WTC11 (cell line): ENCODE results near the gene DNPH1. TPM values are rescaled to one million over a fixed set of nuclear protein-coding genes. Genes with fewer than 3 reads are reported as not detected.

Experiments used
- ATAC-seq: fragments of 200-7000 bp; cut with Tn5 transposase; 2 replicates; pipeline ENCODE4 v1.10.0; 2021; ENCODE audit warnings: mild to moderate bottlenecking, moderate library complexity
- CTCF ChIA-PET: fragments of 300-600 bp; sonication (Branson Sonifier 250); formaldehyde crosslinking; loops from one replicate; lab custom pipeline; 2021; ENCODE audit warnings: antibody characterized with exemption; lab: Charles Lee
- POLR2A ChIA-PET: fragments of 350-600 bp; sonication (Branson Sonifier 250); formaldehyde crosslinking; loops from one replicate; lab custom pipeline; 2021; ENCODE audit warnings: antibody characterized with exemption; lab: Charles Lee
- DNase-seq: peaks from one replicate; pipeline ENCODE4 v3.0.0; 2021; ENCODE audit warnings: low spot score
- H3K27ac Mint-ChIP-seq: 2 replicates; pipeline ENCODE4 v1.8.0; 2021; ENCODE audit warnings: mixed read lengths
- H3K27me3 Mint-ChIP-seq: 2 replicates; pipeline ENCODE4 v1.8.0; 2021; ENCODE audit warnings: low read depth, mild to moderate bottlenecking, moderate library complexity, mixed read lengths
- H3K36me3 Mint-ChIP-seq: 2 replicates; pipeline ENCODE4 v1.8.0; 2021; ENCODE audit warnings: mixed read lengths
- H3K4me1 Mint-ChIP-seq: 2 replicates; pipeline ENCODE4 v1.8.0; 2022; ENCODE audit warnings: mixed read lengths
- H3K4me3 Mint-ChIP-seq: 2 replicates; pipeline ENCODE4 v1.8.0; 2021; ENCODE audit warnings: mild to moderate bottlenecking, moderate library complexity, mixed read lengths
- H3K9me3 Mint-ChIP-seq: 2 replicates; pipeline ENCODE4 v1.8.0; 2021; ENCODE audit warnings: mixed read lengths
- ATF1 ChIP-seq: sonication (generic); formaldehyde crosslinking; IDR thresholded peaks from 2 replicates; pipeline ENCODE4 v1.8.1; 2023; ENCODE audit warnings: mild to moderate bottlenecking, moderate library complexity, missing genetic modification reagents
- IRF2 ChIP-seq: sonication (generic); formaldehyde crosslinking; IDR thresholded peaks from 2 replicates; pipeline ENCODE4 v1.8.0; 2022; ENCODE audit warnings: low read depth, missing genetic modification reagents, borderline replicate concordance
- MXD4 ChIP-seq: fragments of 250-450 bp; sonication (Bioruptor Pico); IDR thresholded peaks from 2 replicates; pipeline ENCODE4 v1.8.0; 2021; ENCODE audit warnings: mild to moderate bottlenecking, moderate library complexity, borderline replicate concordance
- NFYB ChIP-seq: sonication (generic); formaldehyde crosslinking; conservative IDR thresholded peaks from 2 replicates; pipeline ENCODE4 v1.8.0; 2022; ENCODE audit warnings: low read depth, missing genetic modification reagents
- NR2C2 ChIP-seq: sonication (generic); formaldehyde crosslinking; IDR thresholded peaks from 2 replicates; pipeline ENCODE4 v1.8.0; 2022; ENCODE audit warnings: mild to moderate bottlenecking, missing genetic modification reagents
- RELA ChIP-seq: sonication (generic); formaldehyde crosslinking; IDR thresholded peaks from 2 replicates; pipeline ENCODE4 v1.8.1; 2022; ENCODE audit warnings: missing genetic modification reagents, mild to moderate bottlenecking, borderline replicate concordance
- ZNF423 ChIP-seq: fragments of 250-450 bp; sonication (Bioruptor Pico); IDR thresholded peaks from 2 replicates; pipeline ENCODE4 v2.1.2; 2022; ENCODE audit warnings: mild to moderate bottlenecking, moderate library complexity
- total RNA-seq: library from RNA; stranded (reverse); gene quantifications from 3 replicates; pipeline ENCODE4 v1.2.3, GENCODE V29; 2021
- TF ChIP-seq, protein P1 (sequence below): sonication (generic); formaldehyde crosslinking; IDR thresholded peaks from 2 replicates; pipeline ENCODE4 v1.8.0; 2022; ENCODE audit warnings: missing genetic modification reagents
- TF ChIP-seq, protein P2 (sequence below): sonication (generic); formaldehyde crosslinking; IDR thresholded peaks from 2 replicates; pipeline ENCODE4 v1.8.1; 2023; ENCODE audit warnings: mild to moderate bottlenecking, missing genetic modification reagents
- TF ChIP-seq, protein P3 (sequence below): sonication (generic); formaldehyde crosslinking; IDR thresholded peaks from 2 replicates; pipeline ENCODE4 v1.8.1; 2022; ENCODE audit warnings: mild to moderate bottlenecking, missing genetic modification reagents, moderate library complexity, borderline replicate concordance
- TF ChIP-seq, protein P4 (sequence below): sonication (generic); formaldehyde crosslinking; IDR thresholded peaks from 2 replicates; pipeline ENCODE4 v1.8.1; 2023; ENCODE audit warnings: mild to moderate bottlenecking, moderate library complexity, missing genetic modification reagents
- TF ChIP-seq, protein P5 (sequence below): fragments of 250-450 bp; sonication (Bioruptor Pico); conservative IDR thresholded peaks from 2 replicates; pipeline ENCODE4 v1.9.0; 2021; ENCODE audit warnings: mild to moderate bottlenecking

The DNPH1 gene
- total RNA-seq, 1 experiment from 2014 or later, result 48.4 TPM

DNA sequence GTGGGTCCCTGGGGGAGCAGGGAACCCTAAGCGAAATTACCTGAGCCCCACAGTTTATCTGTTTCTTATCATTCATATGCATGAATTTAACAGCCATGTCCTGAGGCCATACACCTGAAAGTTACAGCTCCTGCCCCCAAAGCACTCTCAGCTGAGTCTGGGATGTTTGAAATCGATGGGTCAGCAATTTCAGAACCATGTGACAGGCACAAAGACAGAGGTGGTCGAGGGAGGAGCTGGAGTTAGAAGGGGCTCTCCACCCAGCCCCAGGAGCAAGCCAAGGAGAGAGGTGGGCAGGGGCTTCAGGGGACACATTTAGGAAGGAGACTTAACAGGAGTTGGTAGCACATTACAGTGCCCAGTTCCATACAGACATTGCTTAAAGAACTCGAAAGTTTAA lies 28.9 kb upstream of the DNPH1 start:
- H3K27ac Mint-ChIP-seq, result no peak overlapping the region; the same call in 1 of the 2 replicates
- POLR2A ChIA-PET, result interaction anchor here (0.5 to 1.1 kb wide), 2 partner anchors 158 to 199 kb away, joined by 3 read pairs; partner anchors contain the start of genes KLC4 and MRPL2

More for the DNA sequence above, 28.9 kb upstream of the DNPH1 start:
- CTCF ChIA-PET, result no interaction called here
- Mint-ChIP-seq H3K27me3 (no peaks in the 10 kb centered on the region), H3K4me3 (no peak overlapping the region), H3K36me3 (no peaks in the 10 kb centered on the region), H3K9me3 (no peaks in the 10 kb centered on the region), H3K4me1 (peaks cover 17% of the 10 kb centered on the region)
- no peak for TF ChIP-seq IRF2 (CRISPR knock-in tag)
- TF ChIP-seq, protein P1, sequence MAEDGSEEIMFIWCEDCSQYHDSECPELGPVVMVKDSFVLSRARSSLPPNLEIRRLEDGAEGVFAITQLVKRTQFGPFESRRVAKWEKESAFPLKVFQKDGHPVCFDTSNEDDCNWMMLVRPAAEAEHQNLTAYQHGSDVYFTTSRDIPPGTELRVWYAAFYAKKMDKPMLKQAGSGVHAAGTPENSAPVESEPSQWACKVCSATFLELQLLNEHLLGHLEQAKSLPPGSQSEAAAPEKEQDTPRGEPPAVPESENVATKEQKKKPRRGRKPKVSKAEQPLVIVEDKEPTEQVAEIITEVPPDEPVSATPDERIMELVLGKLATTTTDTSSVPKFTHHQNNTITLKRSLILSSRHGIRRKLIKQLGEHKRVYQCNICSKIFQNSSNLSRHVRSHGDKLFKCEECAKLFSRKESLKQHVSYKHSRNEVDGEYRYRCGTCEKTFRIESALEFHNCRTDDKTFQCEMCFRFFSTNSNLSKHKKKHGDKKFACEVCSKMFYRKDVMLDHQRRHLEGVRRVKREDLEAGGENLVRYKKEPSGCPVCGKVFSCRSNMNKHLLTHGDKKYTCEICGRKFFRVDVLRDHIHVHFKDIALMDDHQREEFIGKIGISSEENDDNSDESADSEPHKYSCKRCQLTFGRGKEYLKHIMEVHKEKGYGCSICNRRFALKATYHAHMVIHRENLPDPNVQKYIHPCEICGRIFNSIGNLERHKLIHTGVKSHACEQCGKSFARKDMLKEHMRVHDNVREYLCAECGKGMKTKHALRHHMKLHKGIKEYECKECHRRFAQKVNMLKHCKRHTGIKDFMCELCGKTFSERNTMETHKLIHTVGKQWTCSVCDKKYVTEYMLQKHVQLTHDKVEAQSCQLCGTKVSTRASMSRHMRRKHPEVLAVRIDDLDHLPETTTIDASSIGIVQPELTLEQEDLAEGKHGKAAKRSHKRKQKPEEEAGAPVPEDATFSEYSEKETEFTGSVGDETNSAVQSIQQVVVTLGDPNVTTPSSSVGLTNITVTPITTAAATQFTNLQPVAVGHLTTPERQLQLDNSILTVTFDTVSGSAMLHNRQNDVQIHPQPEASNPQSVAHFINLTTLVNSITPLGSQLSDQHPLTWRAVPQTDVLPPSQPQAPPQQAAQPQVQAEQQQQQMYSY (CRISPR knock-in tag), result no peak
- TF ChIP-seq MXD4, result no peak
- TF ChIP-seq ZNF423 (CRISPR knock-in tag), result no peak
- TF ChIP-seq RELA, result no peak
- TF ChIP-seq, protein P2, sequence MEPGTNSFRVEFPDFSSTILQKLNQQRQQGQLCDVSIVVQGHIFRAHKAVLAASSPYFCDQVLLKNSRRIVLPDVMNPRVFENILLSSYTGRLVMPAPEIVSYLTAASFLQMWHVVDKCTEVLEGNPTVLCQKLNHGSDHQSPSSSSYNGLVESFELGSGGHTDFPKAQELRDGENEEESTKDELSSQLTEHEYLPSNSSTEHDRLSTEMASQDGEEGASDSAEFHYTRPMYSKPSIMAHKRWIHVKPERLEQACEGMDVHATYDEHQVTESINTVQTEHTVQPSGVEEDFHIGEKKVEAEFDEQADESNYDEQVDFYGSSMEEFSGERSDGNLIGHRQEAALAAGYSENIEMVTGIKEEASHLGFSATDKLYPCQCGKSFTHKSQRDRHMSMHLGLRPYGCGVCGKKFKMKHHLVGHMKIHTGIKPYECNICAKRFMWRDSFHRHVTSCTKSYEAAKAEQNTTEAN (CRISPR knock-in tag), result no peak
- TF ChIP-seq NFYB, result no peak
- TF ChIP-seq, protein P3, sequence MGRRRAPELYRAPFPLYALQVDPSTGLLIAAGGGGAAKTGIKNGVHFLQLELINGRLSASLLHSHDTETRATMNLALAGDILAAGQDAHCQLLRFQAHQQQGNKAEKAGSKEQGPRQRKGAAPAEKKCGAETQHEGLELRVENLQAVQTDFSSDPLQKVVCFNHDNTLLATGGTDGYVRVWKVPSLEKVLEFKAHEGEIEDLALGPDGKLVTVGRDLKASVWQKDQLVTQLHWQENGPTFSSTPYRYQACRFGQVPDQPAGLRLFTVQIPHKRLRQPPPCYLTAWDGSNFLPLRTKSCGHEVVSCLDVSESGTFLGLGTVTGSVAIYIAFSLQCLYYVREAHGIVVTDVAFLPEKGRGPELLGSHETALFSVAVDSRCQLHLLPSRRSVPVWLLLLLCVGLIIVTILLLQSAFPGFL, result no peak
- TF ChIP-seq NR2C2 (CRISPR knock-in tag), result no peak
- TF ChIP-seq, protein P4, sequence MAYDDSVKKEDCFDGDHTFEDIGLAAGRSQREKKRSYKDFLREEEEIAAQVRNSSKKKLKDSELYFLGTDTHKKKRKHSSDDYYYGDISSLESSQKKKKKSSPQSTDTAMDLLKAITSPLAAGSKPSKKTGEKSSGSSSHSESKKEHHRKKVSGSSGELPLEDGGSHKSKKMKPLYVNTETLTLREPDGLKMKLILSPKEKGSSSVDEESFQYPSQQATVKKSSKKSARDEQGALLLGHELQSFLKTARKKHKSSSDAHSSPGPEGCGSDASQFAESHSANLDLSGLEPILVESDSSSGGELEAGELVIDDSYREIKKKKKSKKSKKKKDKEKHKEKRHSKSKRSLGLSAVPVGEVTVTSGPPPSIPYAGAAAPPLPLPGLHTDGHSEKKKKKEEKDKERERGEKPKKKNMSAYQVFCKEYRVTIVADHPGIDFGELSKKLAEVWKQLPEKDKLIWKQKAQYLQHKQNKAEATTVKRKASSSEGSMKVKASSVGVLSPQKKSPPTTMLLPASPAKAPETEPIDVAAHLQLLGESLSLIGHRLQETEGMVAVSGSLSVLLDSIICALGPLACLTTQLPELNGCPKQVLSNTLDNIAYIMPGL (CRISPR knock-in tag), result no peak
- TF ChIP-seq, protein P5, sequence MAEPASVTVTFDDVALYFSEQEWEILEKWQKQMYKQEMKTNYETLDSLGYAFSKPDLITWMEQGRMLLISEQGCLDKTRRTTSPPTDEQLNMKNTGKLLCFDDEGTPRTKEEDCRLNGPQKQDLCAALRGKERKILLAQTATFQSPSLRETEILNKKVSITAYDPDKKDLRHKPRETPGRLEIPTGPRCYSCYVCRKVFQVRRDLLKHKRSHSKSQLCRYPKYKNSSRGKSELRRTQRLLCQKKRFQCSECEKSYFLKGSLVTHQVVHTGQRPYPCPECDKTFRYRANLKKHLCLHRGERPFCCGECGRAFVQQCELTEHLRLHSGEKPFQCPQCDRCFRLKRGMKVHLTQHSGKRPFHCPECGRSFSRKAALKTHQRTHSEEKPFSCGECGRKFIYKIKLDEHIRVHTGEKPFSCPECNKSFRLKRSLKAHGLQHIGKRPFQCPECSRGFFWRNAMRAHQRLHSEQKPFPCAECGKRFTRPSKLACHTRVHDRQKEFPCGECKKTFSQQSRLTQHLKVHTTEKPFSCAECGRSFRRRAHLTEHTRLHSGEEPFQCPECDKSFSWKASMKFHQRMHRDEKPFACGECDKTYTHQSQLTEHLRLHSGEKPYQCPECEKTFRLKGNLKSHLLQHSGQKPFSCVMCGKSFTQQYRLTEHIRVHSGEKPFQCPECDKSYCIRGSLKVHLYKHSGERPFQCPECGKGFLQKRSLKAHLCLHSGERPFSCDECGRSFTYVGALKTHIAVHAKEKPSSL (CRISPR knock-in tag), result no peak
- TF ChIP-seq ATF1, result no peak
- DNase-seq, result no peak
- ATAC-seq, result no peak
